ENCODE data around the gene SLC4A1.

- TF ChIP-seq POLR2AphosphoS5 (IDR thresholded peaks at IDR 0.05; ENCODE audit: low read depth, low read length) (no peak), ZNF512 (CRISPR knock-in tag; IDR thresholded peaks at IDR 0.05) (no peak)
These were observed 14.3 kb upstream of the SLC4A1 start for GRCh38 chr17:44282264-44282663.
